ENCODE measurements around the gene DPYD. TPM values are rescaled to one million over a fixed set of nuclear protein-coding genes. Genes with fewer than 3 reads are reported as not detected.

The DPYD gene
- total RNA-seq, 2 donors from 2014 or later, result 11.1 to 11.5 TPM

DNA sequence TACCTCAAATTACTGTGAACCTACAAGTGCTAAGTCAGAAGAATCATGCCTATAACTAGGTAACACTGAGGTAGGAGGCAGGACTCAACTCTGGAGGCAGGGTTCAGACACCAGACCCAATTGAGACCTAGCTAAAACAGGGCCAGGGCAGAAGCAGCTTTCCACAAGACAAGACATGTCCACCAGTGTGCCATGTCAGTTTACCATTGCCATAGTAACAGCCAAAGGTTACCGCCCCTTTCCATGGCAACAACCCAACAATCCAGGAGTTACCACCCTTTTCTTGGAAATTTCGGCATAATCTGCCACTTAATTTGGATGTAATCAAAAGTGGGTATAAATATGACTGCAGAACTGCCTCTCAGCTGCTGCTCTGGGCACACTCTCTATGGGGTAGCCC, 432.3 kb downstream of the DPYD start:
- no peak for ATAC-seq (replicated peaks)
- H3K9me3 Mint-ChIP-seq, result peaks cover 4% of the 10 kb centered on the region
- H3K36me3 Mint-ChIP-seq (ENCODE audit: low read depth), result peaks cover 6% of the 10 kb centered on the region
- no peak overlapping the region for H3K27ac Mint-ChIP-seq
- no peak overlapping the region for H3K4me3 Mint-ChIP-seq
- H3K27me3 Mint-ChIP-seq, result no peaks in the 10 kb centered on the region
- H3K4me1 Mint-ChIP-seq, result no peaks in the 10 kb centered on the region

- H3K4me1 Mint-ChIP-seq, result no peaks in the 10 kb centered on the region
- peaks cover 8% of the 10 kb centered on the region for H3K9me3 Mint-ChIP-seq
- no peaks in the 10 kb centered on the region for H3K27me3 Mint-ChIP-seq
- H3K4me3 Mint-ChIP-seq, result no peak overlapping the region
- no peak for ATAC-seq (replicated peaks)
- H3K27ac Mint-ChIP-seq, result no peak overlapping the region
- peaks cover 14% of the 10 kb centered on the region for H3K36me3 Mint-ChIP-seq (ENCODE audit: low read depth)
Measured at GRCh38 chr1:97482022-97482421, 438.8 kb downstream of the DPYD start.

DNA sequence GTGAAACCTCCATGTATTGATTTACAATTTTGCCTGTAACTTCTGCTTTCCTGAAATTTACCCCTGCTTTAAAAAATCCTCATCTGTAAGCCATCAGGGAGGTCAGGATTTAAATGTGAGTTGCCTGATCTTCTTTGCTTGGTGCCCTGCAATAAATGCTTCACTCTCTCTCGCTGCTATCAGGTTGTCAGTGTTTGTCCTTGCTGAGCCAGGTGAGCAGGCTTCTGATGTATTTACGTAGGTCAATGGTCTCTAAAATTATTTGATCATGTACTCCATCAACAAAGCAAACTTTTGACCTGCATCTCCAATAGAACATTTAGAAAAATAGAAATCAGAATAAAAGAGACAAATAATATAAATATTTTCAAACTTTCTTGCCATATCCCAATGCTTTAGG, 453.4 kb downstream of the DPYD start:
- ATAC-seq (replicated peaks), result no peak
- peaks cover 11% of the 10 kb centered on the region for H3K9me3 Mint-ChIP-seq
- H3K4me3 Mint-ChIP-seq, result no peak overlapping the region
- peaks cover 5% of the 10 kb centered on the region for H3K4me1 Mint-ChIP-seq
- peaks cover 11% of the 10 kb centered on the region for H3K36me3 Mint-ChIP-seq (ENCODE audit: low read depth)
- H3K27me3 Mint-ChIP-seq, result no peaks in the 10 kb centered on the region
- no peak overlapping the region for H3K27ac Mint-ChIP-seq

DNA sequence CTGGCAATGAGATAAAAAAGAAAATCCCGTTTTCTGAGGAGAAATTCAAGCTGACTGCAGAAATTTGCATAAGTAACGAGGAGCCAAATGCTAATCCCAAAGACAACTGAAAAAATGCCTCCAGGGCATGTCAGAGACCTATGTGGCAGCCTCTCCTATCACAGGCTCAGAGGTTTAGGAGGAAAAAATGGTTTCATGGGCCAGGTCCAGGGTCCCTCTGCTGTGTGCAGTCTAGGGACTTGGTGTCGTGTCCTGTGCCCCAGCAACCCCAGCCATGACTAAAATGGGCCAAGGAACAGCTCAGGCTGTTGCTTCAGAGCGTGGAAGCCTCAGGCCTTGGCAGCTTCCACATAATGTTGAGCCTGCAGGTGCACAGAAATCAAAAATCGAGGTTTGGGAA, 456.5 kb downstream of the DPYD start:
- ATAC-seq (replicated peaks), result no peak
- H3K9me3 Mint-ChIP-seq, result peaks cover 5% of the 10 kb centered on the region
- H3K27ac Mint-ChIP-seq, result no peak overlapping the region
- H3K4me3 Mint-ChIP-seq, result no peak overlapping the region
- peaks cover 11% of the 10 kb centered on the region for H3K36me3 Mint-ChIP-seq (ENCODE audit: low read depth)
- H3K27me3 Mint-ChIP-seq, result no peaks in the 10 kb centered on the region
- H3K4me1 Mint-ChIP-seq, result peaks cover 5% of the 10 kb centered on the region

DNA sequence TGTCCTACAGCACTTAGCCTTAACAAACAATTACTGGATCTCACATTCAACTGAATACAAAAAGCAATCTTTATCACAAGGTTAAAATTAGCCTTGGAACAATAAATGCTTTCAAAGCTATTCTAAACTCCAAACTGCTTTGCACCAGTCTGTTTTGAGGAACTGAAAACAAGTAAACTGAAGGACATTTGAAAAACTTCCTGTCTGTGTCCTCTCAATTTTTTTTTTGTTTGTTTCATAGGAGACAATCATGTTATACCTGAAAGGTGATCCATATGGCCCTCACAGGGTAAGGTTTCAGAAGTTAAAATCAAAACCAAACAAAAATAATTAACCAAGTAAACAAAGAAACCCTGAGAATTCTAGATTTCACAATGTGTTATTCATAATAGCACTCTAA, 459.1 kb downstream of the DPYD start:
- H3K4me1 Mint-ChIP-seq, result no peaks in the 10 kb centered on the region
- H3K4me3 Mint-ChIP-seq, result no peak overlapping the region
- no peak overlapping the region for H3K27ac Mint-ChIP-seq
- H3K27me3 Mint-ChIP-seq, result no peaks in the 10 kb centered on the region
- no peak for ATAC-seq (replicated peaks)
- peaks cover 15% of the 10 kb centered on the region for H3K36me3 Mint-ChIP-seq (ENCODE audit: low read depth)
- H3K9me3 Mint-ChIP-seq, result no peaks in the 10 kb centered on the region

DNA sequence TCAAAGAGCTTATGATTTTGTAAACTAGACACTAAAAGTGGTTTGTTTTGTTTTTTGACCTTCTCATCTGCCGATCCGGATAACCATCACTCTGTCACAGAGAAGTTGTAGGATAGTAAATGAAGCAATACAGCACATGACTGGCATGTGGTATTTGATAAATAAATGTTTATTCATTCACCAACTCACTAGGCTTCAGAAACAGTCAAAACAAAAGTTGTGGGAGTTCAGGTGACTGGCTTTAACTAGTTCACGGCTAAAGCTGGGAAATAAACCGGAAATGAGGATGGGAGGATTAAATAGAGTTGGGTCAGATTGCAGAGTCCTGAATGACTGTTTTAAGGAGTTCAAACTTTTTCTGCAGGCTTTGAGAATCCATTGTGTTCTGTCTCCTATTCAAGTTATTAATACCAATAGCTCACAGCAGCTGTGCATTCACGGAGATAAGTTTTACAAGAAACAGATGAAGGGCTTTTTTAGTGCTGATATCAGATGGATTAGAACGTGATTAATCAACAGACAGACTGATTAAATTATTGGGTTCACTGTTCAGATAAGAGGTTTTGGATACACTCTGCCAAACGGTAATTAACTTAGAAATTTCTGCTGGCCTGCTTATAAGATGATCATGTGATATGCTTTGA, 463.3 kb downstream of the DPYD start:
- Mint-ChIP-seq H3K4me1 (no peaks in the 10 kb centered on the region), H3K9me3 (no peaks in the 10 kb centered on the region), H3K27me3 (no peaks in the 10 kb centered on the region), H3K27ac (no peak overlapping the region), H3K4me3 (no peak overlapping the region), H3K36me3 (ENCODE audit: low read depth) (peaks cover 11% of the 10 kb centered on the region)
- no peak for ATAC-seq (replicated peaks)

DNA sequence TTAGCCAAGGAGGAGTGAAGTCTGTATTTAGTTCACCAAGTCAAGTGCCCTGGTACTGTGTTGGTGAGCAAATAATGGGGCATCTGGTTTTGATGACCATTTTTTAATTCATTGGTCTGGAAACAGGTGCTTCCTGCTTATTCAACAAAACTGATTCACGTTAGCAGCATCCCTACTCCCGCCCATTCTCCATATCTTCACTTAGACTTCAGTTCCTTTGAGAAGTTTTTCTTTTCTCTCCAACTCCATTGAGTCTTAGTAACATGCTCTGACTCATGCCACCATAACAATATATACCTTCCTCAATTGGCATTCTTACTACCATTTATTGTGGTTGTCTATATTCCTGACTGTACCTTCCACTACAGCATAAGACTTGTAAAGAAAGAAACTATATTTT, 468.9 kb downstream of the DPYD start:
- H3K27ac Mint-ChIP-seq, result no peak overlapping the region
- ATAC-seq (replicated peaks), result no peak
- peaks cover 24% of the 10 kb centered on the region for H3K36me3 Mint-ChIP-seq (ENCODE audit: low read depth)
- H3K4me1 Mint-ChIP-seq, result no peaks in the 10 kb centered on the region
- no peak overlapping the region for H3K4me3 Mint-ChIP-seq
- H3K9me3 Mint-ChIP-seq, result no peaks in the 10 kb centered on the region
- H3K27me3 Mint-ChIP-seq, result no peaks in the 10 kb centered on the region

DNA sequence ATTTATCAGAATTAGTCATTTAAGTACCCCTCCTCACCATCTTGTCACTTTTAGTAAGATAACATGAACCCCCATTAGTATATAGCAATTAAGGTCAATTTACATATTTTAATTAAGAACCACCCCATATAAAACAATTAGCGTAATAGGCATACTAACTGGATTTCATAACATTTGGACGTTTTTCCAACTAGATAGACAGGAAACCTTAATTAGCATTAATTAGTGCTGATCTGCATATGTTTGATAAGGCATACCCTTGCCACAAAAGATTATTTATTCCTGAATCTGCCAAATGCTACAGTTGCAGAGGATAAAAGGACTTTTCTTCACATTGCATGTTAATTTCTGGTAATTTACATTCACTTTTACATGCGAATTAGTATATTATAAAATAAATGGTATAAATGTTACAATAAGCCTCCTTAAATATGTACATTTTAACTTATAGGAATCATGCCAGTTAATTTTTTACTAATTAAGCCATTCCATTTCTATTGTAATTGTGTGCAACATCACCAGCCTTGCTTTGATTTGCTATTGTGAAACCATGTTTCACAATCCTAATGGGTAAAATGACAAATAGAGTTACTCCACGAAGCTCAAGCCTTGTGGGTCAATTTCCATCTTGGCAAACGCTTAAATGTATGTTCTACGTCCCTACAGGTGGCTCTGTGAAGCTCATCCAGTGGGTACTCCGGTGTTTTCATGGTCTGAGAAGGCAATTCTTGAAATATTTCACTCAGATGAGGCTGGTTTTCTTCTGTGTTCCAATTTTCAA, 469.6 kb downstream of the DPYD start:
- no peaks in the 10 kb centered on the region for H3K9me3 Mint-ChIP-seq
- no peak for ATAC-seq (replicated peaks)
- peaks cover 27% of the 10 kb centered on the region for H3K36me3 Mint-ChIP-seq (ENCODE audit: low read depth)
- H3K4me1 Mint-ChIP-seq, result no peaks in the 10 kb centered on the region
- H3K4me3 Mint-ChIP-seq, result no peak overlapping the region
- H3K27me3 Mint-ChIP-seq, result no peaks in the 10 kb centered on the region
- no peak overlapping the region for H3K27ac Mint-ChIP-seq

DNA sequence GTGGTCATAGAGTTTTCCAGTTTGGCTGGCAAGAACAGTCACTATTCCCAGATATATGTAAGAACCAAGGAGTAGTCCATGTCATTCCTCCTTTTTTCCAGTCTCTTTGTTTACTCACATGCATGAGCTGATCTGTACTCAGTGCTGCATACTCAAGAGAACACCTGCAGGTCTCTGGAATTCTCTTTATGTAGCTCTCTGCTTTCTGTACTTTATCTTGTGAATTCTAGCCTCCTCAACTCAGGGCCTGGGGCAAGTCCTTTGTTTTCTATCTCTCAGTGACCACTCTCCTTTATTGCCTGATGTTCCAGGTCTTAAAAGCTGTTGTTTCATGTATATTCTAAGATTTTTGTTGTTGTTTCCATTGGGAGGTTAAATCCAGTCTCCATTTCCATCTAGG, 478.9 kb downstream of the DPYD start:
- H3K4me1 Mint-ChIP-seq, result no peaks in the 10 kb centered on the region
- H3K36me3 Mint-ChIP-seq (ENCODE audit: low read depth), result peaks cover 12% of the 10 kb centered on the region
- no peak overlapping the region for H3K27ac Mint-ChIP-seq
- no peaks in the 10 kb centered on the region for H3K27me3 Mint-ChIP-seq
- H3K9me3 Mint-ChIP-seq, result no peaks in the 10 kb centered on the region
- no peak for ATAC-seq (replicated peaks)
- H3K4me3 Mint-ChIP-seq, result no peak overlapping the region

DNA sequence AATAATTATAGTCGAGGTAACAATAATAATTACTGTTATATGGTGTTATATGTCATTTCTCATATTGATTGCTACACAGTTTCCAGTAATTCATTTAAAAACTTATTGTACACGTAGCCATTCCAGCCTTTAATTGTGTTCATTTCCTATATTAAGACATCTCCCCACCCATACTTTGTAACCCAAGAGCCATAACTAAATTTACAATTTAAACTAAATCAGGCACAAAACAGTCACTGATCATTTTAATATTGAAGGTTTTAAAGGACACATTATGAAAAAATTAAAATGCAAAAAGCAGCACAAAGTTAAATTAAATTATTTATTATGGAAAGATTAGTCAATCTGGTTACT, 487.0 kb downstream of the DPYD start:
- Mint-ChIP-seq H3K27me3 (no peaks in the 10 kb centered on the region), H3K27ac (no peak overlapping the region), H3K9me3 (no peaks in the 10 kb centered on the region), H3K36me3 (ENCODE audit: low read depth) (peaks cover 4% of the 10 kb centered on the region), H3K4me1 (no peaks in the 10 kb centered on the region), H3K4me3 (no peak overlapping the region)
- ATAC-seq (replicated peaks), result no peak

DNA sequence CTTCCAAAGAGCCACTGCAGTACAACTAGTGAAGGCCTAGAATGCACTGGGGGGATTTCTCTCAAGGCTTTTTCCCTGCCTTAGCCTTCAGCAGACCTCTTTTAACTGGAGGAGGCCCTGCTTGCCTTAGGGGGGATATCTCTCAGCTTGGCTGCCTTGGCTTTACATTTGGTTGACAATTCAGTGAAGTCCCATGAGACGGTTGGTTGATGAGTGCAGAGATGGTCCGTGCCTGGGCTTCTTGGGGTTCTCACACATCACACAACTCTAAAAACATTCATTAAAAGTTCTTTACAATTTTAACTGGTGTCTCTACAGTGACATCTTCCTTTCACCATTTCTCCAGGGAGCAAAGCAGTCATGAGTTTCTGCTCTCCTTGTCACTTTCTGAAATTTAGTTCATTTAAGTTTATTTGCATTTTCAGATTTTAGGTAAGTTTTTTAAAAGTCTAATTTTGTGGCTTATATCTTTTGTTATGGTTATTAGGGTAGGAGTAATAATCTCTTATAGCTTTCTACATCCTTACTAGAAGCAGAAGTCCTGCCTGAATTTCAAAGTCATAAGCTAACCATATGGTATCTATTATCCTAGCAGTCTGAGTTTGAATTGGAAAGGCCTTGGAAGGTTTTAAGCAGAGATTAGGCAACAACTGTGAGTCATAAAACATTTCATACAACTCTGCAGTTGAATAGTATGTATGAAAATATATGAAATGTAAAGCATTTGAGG, 487.6 kb downstream of the DPYD start:
- no peak for ATAC-seq (replicated peaks)
- Mint-ChIP-seq H3K9me3 (no peaks in the 10 kb centered on the region), H3K4me3 (no peak overlapping the region), H3K27me3 (no peaks in the 10 kb centered on the region), H3K27ac (no peak overlapping the region), H3K36me3 (ENCODE audit: low read depth) (no peaks in the 10 kb centered on the region), H3K4me1 (no peaks in the 10 kb centered on the region)

GRCh38 chr1:97427371-97427770, 493.5 kb downstream of the DPYD start:
- Mint-ChIP-seq H3K36me3 (ENCODE audit: low read depth) (no peaks in the 10 kb centered on the region), H3K4me1 (no peaks in the 10 kb centered on the region), H3K27ac (no peak overlapping the region), H3K4me3 (no peak overlapping the region), H3K9me3 (no peaks in the 10 kb centered on the region), H3K27me3 (no peaks in the 10 kb centered on the region)
- no peak for ATAC-seq (replicated peaks)

DNA sequence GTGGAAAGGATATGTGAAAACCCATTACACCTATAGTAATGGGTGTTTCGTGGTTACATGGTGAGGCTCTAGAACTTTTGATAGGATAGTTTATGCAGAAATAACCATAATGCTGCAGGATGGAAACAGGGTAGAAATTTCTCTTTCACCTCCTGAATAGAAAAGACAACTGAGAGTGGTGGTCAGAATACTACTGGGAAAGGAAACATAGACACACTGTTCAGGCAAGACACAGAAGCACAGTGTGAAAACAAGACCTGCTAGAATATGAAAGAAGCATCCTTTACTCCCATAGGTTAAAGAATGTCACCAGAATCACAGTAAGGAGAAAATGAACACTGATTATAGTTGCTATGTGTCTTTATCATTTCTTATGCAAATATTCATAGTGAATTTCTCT, 496.6 kb downstream of the DPYD start:
- ATAC-seq (replicated peaks), result no peak
- Mint-ChIP-seq H3K4me1 (no peaks in the 10 kb centered on the region), H3K27me3 (no peaks in the 10 kb centered on the region), H3K36me3 (ENCODE audit: low read depth) (no peaks in the 10 kb centered on the region), H3K9me3 (no peaks in the 10 kb centered on the region), H3K4me3 (no peak overlapping the region), H3K27ac (no peak overlapping the region)

DNA sequence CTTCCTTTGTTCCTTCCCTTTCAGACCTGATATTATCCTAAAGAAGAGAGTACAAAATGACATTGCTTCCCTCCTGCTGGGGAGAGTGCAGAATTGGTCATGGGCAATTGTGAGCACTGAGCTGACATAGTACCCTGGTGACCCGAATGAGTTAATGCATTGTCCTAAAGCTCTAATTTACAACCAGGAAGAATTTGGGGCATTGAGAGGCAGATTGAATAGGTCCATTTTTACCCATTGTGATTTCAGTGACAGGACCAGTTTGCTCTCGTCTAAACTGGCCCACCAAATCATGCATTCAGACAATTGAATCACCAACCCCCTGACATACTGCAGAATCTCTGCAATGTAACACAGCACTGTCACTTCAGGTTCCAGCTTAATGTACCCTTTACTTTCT, 497.4 kb downstream of the DPYD start:
- Mint-ChIP-seq H3K27me3 (no peaks in the 10 kb centered on the region), H3K4me3 (no peak overlapping the region), H3K4me1 (no peaks in the 10 kb centered on the region), H3K27ac (no peak overlapping the region), H3K36me3 (ENCODE audit: low read depth) (no peaks in the 10 kb centered on the region), H3K9me3 (no peaks in the 10 kb centered on the region)
- ATAC-seq (replicated peaks), result no peak

- Mint-ChIP-seq H3K4me3 (no peak overlapping the region), H3K27ac (no peak overlapping the region), H3K27me3 (no peaks in the 10 kb centered on the region), H3K9me3 (no peaks in the 10 kb centered on the region), H3K4me1 (no peaks in the 10 kb centered on the region), H3K36me3 (ENCODE audit: low read depth) (no peaks in the 10 kb centered on the region)
- no peak for ATAC-seq (replicated peaks)
Measured at GRCh38 chr1:97417661-97418060, 503.2 kb downstream of the DPYD start.
